IPS-15b (cell line): Measurements from ENCODE around the gene EML2.
A peak's percentile ranks its signal among the peaks of the same experiment; 100 is the strongest.

Source experiments
- H3K27me3 ChIP-seq: one replicate; pipeline ENCODE4 v1.6.1; 2013; ENCODE audit warnings: low read length; ENCODE audit not compliant: control insufficient read depth, insufficient read depth
- H3K36me3 ChIP-seq: one replicate; pipeline ENCODE4 v1.6.1; 2013; ENCODE audit warnings: low read length; ENCODE audit not compliant: control insufficient read depth, insufficient read depth
- H3K4me1 ChIP-seq: one replicate; pipeline ENCODE4 v1.6.1; 2013; ENCODE audit warnings: mild to moderate bottlenecking, low read length; ENCODE audit not compliant: control insufficient read depth, insufficient read depth
- H3K4me3 ChIP-seq: one replicate; pipeline ENCODE4 v1.5.1; 2013; ENCODE audit warnings: low read depth, low read length
- H3K9ac ChIP-seq: one replicate; pipeline ENCODE4 v1.6.1; 2013; ENCODE audit warnings: low read depth, mild to moderate bottlenecking, low read length
- H3K9me3 ChIP-seq: one replicate; pipeline ENCODE4 v1.6.1; 2013; ENCODE audit warnings: mild to moderate bottlenecking, low read length; ENCODE audit not compliant: control insufficient read depth, insufficient read depth

The EML2 gene

GRCh38 chr19:45591638-45592005 lies 47.6 kb downstream of the EML2 start:
- H3K4me3 ChIP-seq, result no peak overlapping the region
- no peaks in the 10 kb centered on the region for H3K9me3 ChIP-seq
- H3K9ac ChIP-seq, result no peak overlapping the region
- peaks cover 29% of the 10 kb centered on the region for H3K27me3 ChIP-seq
- H3K36me3 ChIP-seq, result no peaks in the 10 kb centered on the region
- peaks cover 2% of the 10 kb centered on the region for H3K4me1 ChIP-seq

DNA sequence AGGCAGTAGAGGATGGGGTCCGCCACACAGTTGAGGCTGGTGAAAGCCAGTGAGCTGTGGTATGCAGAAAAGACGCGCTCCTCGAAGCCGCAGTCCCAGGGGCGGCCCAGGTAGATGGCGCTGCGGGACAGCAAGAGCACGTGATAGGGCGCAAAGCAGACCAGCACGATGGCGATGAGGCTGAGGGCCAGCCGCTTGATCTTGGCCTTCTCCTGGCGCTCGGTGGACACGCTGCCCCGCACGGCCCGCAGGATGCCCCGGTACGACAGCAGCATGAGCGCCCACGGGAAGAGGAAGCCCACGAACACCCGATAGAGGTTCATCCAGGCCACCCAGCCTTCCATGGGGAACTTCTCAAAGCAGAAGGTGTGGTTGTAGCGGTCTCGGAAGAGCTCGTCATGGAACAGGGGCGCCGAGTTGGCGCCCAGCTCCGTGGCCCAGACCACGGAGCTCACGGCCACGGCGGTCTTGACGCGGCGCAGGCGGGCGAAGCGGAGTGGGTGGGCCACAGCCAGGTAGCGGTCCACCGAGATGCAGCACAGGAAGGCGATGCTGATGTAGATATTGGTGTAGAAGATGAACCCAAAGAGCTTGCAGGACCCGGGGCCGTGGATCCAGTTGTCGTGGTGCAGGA lies 48.1 kb downstream of the EML2 start:
- Histone ChIP-seq H3K27me3 (peaks cover 29% of the 10 kb centered on the region), H3K36me3 (no peaks in the 10 kb centered on the region), H3K9ac (peak overlapping the region; percentile 47), H3K4me3 (peak overlapping the region; percentile 13), H3K9me3 (no peaks in the 10 kb centered on the region), H3K4me1 (peaks cover 2% of the 10 kb centered on the region)

DNA sequence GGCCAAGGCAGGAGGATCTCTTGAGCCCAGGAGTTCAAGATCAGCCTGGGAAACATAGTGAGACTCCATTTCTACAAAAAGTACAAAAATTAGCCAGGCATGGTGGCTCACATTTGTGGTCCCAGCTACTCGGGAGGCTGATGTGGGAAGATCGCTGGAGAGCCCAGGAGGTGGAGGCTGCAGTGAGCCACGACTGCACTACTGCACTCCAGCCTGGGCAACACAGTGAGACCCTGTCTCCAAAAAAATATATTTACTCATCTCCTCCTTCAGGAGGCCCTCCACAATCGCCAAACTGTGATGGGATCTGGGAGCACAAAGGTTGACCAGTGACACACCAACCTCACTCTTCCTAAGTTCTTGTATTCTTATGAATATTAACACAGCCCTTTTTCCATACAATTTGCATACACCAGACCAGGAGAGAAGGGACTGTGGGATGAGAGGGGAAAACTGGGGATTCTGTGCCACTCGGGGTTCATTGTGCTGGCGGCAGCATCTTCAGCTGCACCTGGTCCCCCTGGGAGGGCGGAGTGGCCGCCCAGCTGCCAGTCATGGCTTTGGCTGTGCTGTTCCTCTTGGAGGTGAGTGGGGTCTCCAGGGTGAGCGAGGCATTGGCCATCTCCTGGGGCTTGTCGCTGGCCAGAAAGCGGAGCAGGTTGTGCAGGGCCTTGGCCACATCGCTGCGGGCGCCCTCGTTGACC lies 48.7 kb downstream of the EML2 start:
- Histone ChIP-seq H3K27me3 (peaks cover 29% of the 10 kb centered on the region), H3K9ac (no peak overlapping the region)

DNA sequence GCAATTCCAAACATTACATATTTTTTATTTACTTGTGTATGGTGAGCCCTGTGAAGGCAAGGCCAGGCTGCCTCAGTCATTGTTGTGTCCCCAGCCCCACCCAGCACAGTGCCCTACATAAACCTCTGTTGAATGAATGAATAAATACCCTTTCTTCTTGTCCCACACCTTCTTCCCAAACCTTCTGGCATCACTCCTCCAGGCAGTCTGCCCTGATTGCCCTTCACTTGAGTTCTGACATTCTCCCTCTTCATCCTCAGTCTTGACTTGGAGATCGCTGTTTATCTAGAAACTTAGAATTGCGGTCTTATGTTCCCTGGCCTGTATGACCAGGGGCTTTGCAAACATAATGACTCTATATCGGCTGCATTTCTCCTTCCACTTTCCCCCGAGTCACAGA lies 49.4 kb downstream of the EML2 start:
- Histone ChIP-seq H3K4me1 (peaks cover 2% of the 10 kb centered on the region), H3K9ac (no peak overlapping the region)

More for the DNA sequence above, 48.7 kb downstream of the EML2 start:
- H3K36me3 ChIP-seq, result no peaks in the 10 kb centered on the region
- no peak overlapping the region for H3K4me3 ChIP-seq
- H3K4me1 ChIP-seq, result peaks cover 2% of the 10 kb centered on the region
- no peaks in the 10 kb centered on the region for H3K9me3 ChIP-seq

DNA sequence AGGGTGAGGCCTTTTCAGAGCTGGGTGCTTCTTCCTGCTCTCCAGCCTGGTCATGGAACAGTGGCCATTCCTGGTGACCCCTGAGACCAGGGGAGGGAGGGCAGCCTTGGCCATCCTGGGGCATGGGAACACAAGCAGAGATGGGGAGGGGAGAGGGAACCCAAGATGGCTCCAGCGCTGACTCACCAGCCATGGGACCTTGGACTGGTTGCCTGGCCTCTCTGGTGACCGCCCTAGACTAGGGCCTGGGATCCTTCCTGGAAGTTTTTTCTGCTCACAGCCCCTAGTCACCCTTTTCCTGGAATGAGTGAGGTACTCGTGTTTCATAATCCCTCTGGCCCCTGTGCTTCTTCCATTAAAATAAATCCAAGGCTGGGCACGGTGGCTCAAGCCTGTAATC lies 51.3 kb downstream of the EML2 start:
- no peaks in the 10 kb centered on the region for H3K9me3 ChIP-seq
- peaks cover 4% of the 10 kb centered on the region for H3K4me1 ChIP-seq
- no peak overlapping the region for H3K9ac ChIP-seq
- H3K4me3 ChIP-seq, result no peak overlapping the region
- H3K27me3 ChIP-seq, result peaks cover 29% of the 10 kb centered on the region
- no peaks in the 10 kb centered on the region for H3K36me3 ChIP-seq

More for the DNA sequence above, 49.4 kb downstream of the EML2 start:
- H3K9me3 ChIP-seq, result no peaks in the 10 kb centered on the region
- no peak overlapping the region for H3K4me3 ChIP-seq
- no peaks in the 10 kb centered on the region for H3K36me3 ChIP-seq
- peaks cover 29% of the 10 kb centered on the region for H3K27me3 ChIP-seq

DNA sequence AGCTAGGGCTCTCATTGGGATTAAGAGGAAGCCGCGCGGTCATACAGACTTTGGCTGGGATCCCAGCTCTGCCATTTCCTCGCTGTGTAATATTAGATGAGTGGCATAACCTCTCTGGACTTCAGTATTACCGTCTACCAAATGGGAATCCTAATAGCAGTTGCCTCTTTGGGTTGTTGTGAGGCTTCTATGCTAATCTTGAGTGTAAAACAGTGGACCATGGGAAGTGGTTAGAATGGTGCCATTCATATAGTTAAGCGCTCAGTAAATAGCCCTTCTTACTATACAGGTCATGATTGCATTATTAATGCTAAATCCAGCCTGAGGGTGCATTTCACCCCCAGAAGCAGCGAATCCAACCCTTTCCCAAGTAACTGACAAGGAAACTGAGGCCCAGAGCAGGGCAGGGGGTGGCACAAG lies 54.0 kb downstream of the EML2 start:
- Histone ChIP-seq H3K4me3 (peak overlapping the region; percentile 92), H3K27me3 (peaks cover 4% of the 10 kb centered on the region), H3K36me3 (no peaks in the 10 kb centered on the region), H3K9ac (no peak overlapping the region), H3K4me1 (peaks cover 2% of the 10 kb centered on the region), H3K9me3 (no peaks in the 10 kb centered on the region)

DNA sequence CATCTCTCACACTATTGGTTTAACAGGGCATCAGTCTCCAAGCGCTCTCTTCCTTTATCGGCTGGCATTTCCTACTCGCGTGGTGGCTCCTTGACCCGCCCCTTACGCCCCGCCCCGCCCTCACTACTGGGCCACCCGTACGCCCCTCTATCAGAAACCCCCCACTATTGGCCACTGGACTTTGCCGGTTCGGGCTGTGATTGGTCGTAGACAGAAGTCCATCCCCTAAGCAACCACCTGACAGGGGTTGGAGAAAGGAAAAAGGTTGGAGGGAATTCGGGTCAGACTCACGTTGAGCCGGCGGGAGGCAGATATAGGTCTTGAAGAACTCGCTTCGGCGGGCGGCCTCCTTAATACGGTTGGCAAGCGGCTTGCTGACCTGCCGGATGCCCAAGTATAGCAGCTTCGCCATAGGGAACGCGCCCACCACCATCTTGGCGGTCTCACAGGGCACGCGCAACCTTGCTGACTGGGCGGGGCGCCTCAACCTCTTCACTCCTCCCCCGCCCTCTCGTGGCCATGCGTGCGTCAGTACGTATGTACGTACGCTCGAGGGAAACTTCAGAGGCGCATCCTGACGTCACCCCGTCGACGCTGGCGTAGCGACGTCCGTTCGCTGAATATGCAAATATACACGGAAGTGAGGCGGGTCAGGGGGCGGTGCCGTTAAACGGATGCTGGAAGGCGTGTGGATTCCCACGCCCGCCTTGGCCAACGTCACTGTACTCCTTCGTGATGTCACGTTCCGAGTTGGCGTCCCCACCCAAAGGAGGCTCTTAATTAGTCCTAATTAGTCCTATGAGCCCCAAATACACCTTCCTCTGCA lies 54.7 kb downstream of the EML2 start, which contains the start of gene OPA3:
OPA3 (minus strand) TSS at position 471 of the 826 bp plus-strand sequence; CDS start at position 433, 38 bp downstream.
- peak within 1 kb of the TSS; percentile 99 for H3K4me3 ChIP-seq
- no peaks in the 10 kb centered on the region for H3K27me3 ChIP-seq
- peaks cover 2% of the 10 kb centered on the region for H3K4me1 ChIP-seq
- H3K36me3 ChIP-seq, result no peaks in the 10 kb centered on the region
- H3K9ac ChIP-seq, result peak within 1 kb of the TSS; percentile 88
- H3K9me3 ChIP-seq, result no peaks in the 10 kb centered on the region

GRCh38 chr19:45581576-45581975 lies 57.6 kb downstream of the EML2 start:
- H3K9ac ChIP-seq, result no peak overlapping the region
- peaks cover 15% of the 10 kb centered on the region for H3K4me1 ChIP-seq
- H3K27me3 ChIP-seq, result no peaks in the 10 kb centered on the region
- H3K9me3 ChIP-seq, result no peaks in the 10 kb centered on the region
- no peak overlapping the region for H3K4me3 ChIP-seq
- H3K36me3 ChIP-seq, result no peaks in the 10 kb centered on the region

DNA sequence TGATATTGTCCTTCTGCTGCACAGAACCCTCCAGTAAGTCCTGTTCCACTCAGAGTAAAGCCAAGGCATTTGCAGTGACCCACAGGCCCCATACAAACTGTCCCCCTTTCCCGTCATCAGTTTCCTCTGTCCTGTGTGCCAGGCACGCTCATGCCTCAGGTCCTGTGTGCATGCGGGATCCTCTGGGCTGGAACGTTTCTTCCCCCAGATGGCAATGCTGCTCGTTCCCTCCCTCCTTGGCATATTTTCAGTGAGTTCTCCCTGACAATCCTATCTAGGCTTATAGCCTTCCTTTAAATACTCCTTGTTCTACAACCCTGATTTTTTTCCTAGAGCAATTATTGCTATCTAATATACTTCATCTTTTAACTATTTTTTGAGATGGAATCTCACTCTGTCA lies 60.3 kb downstream of the EML2 start:
- Histone ChIP-seq H3K4me3 (no peak overlapping the region), H3K9ac (no peak overlapping the region), H3K9me3 (no peaks in the 10 kb centered on the region), H3K27me3 (no peaks in the 10 kb centered on the region), H3K4me1 (peaks cover 15% of the 10 kb centered on the region), H3K36me3 (no peaks in the 10 kb centered on the region)

DNA sequence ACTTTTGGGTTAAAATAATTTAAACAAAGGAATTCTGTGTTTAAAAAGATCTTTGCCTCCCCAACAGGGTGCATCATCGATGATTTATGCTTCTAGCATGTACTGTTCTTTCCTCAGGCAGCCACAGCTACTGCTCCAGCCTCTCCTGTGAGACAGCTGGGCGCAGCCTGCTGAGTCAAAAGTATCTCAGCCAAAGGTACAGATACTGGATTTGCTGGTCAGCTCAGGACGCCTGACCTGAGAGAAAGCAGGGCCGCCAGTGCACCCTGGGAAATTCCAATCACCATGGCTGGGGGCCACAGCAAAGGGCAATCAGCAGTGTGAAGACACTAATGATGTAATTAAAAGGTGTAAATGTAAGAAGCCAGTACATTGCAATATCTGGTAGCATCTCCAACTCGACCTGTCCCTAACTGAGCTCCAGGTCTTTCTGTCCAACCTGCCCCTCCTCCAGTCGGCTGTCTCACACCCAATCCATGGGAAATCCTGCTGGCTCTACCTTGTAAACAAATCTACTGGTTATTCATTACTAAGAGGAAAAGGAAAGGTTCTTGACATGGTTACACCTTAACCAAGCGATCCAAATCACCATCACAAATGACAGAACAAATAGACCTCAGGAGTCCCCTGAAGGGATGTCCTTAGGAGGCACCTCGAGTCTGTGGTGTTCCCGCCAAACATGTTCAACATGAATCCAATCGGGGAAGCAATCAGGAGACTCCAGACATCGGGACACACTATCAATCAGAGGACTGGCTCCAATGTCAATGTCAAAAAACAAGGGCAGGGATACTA lies 61.9 kb downstream of the EML2 start:
- Histone ChIP-seq H3K4me1 (peaks cover 14% of the 10 kb centered on the region), H3K27me3 (no peaks in the 10 kb centered on the region), H3K4me3 (no peak overlapping the region), H3K9ac (no peak overlapping the region), H3K36me3 (no peaks in the 10 kb centered on the region), H3K9me3 (no peaks in the 10 kb centered on the region)

DNA sequence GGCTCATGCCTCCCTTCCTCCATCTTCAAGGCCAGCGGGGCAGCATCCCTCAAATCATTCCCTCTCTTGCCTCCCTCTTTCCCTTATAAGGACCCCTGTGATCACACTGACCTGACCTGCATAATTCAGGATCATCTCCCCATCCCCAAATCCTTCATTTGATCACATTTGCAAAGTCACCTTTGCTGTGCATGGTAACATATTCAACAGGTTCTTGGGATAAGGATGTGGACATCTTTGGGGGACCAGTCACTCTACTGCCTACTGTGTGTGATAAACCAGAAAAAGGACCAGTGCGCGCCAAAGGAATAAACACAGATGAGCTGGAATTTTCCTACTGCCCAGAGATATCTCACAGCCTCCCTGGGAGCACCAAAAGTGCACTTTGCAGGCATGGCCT lies 62.5 kb downstream of the EML2 start:
- Histone ChIP-seq H3K4me3 (no peak overlapping the region), H3K27me3 (no peaks in the 10 kb centered on the region), H3K9ac (no peak overlapping the region), H3K36me3 (no peaks in the 10 kb centered on the region), H3K9me3 (no peaks in the 10 kb centered on the region), H3K4me1 (peaks cover 14% of the 10 kb centered on the region)
